Effector CD4-positive, alpha-beta T cell (primary cell): ENCODE measurements around the gene NCCRP1.

Experiments used
- DNase-seq: peaks from one replicate; pipeline ENCODE4 v3.0.0-alpha.2; 2020

Gene NCCRP1

DNA sequence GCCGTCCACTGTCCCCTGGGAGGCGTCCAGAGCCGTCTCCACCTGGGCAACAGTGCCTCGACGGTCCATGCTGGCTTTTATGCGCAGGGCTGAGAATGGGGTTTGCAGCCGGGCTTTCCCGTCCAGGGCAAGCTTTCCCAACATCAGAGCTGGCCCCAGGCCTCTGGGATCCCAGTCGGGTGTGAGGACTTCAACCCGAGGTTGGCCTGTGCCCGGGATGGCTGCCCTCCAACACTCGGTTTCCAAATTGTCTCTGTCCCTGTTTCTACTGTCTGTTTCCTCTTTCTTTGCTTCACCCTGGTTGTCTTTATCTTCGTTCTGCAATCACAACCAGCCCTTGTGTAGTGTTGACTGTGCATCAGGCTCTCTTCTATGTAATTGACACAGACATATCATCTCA, 52.0 kb downstream of the NCCRP1 start, which contains the start of gene IFNL4:
TSS of gene IFNL4 (minus strand) at position 51 of the 400 bp plus-strand sequence.
- DNase-seq, result no peak

GRCh38 chr19:39251081-39251480, 54.3 kb downstream of the NCCRP1 start:
- DNase-seq, result no peak
